D341Med (cell line): ENCODE measurements around the gene PRIM2.
A peak's percentile ranks its signal among the peaks of the same experiment; 100 is the strongest.
"Not testable (repeated sequence)": the region's sequence is repeated elsewhere in the genome, so short reads cannot be mapped to it uniquely, and the experiment has no call there.

Source experiments
- DNase-seq: peaks from one replicate; pipeline ENCODE4 v3.0.0; 2012; ENCODE audit warnings: low spot score

The PRIM2 gene, protein sequence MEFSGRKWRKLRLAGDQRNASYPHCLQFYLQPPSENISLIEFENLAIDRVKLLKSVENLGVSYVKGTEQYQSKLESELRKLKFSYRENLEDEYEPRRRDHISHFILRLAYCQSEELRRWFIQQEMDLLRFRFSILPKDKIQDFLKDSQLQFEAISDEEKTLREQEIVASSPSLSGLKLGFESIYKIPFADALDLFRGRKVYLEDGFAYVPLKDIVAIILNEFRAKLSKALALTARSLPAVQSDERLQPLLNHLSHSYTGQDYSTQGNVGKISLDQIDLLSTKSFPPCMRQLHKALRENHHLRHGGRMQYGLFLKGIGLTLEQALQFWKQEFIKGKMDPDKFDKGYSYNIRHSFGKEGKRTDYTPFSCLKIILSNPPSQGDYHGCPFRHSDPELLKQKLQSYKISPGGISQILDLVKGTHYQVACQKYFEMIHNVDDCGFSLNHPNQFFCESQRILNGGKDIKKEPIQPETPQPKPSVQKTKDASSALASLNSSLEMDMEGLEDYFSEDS

DNA sequence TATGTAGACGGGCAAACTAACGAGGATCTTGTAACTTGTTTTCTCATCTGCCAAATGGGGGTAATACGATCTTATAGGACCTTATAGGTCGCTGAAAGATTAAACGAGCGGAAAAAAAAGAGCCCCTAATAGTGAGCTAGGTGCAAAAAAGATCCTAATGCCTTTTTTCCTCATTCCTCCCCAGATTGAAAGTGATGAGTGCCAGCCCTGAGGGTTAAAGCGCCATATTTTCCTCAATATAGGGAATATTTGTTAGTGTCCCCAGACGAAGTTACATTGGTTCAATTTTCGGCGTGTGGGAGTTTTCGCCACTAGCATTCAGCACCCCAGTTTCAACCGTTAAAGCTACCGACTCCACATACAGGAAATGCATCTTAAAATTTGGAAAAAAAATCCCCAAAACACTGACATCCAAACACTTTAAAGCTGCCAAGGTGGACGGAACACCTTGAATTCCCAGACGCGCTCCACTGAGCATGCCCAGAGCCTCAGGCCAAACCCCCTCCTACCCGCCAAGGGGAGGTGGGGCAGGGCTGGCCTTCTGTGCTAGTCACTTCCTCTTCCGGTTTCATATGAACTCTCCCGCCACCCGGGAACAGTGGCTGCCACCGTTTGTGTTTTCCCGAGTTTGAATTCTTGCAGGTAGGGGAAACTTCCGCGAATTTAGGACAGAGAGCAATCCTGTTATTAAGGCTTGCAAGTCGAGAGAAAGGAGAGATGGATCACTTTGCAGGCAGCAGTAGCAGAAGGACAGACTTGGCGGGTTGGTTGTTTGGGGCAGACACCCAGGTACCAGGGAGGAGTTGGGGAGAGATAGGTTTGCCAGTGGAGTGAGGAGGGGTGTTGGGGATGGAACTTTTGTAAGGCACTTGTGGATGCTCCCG is at the start of gene PRIM2:
Gene PRIM2, plus strand, starts transcription at position 571 of the 884 bp plus-strand sequence. CDS start 816 bp downstream, outside the sequence.
- DNase-seq: peak; percentile 94

DNA sequence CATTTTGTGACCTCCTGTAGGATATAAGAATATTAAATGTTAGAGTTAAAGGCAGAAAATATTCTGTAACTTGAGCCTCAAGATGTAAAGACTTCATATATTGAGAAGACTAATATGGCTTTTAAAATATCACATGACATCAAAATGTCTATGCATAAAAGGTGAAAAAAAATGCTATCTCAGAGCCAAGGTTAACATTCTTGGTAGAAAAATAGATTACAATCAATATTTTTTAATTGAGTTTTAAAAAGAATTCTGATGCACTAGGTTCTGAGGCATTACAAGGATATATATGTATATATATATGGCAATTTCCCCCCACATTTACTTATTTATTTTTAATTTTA is 49.2 kb upstream of the PRIM2 start:
- DNase-seq: no peak

DNA sequence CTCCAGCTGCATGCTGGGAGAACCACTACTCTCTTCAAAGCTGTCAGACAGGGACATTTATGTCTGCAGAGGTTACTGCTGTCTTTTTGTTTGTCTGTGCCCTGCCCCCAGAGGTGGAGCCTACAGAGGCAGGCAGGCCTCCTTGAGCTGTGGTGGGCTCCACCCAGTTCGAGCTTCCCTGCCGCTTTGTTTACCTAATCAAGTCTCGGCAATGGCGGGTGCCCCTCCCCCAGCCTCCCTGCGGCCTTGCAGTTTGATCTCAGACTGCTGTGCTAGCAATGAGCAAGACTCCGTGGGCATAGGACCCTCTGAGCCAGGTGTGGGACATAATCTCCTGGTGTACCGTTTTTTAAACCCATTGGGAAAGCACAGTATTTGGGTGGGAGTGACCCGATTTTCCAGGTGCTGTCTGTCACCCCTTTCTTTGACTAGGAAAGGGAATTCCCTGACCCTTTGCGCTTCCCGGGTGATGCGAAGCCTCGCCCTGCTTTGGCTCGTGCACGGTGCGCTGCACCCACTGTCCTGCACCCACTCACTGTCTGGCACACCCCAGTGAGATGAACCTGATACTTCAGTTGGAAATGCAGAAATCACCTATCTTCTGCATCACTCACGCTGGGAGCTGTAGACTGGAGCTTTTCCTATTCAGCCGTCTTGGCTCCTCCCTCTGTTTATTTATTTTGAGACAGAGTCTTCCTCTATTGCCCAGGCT is 43.2 kb upstream of the PRIM2 start:
- DNase-seq: not testable (repeated sequence)

DNA sequence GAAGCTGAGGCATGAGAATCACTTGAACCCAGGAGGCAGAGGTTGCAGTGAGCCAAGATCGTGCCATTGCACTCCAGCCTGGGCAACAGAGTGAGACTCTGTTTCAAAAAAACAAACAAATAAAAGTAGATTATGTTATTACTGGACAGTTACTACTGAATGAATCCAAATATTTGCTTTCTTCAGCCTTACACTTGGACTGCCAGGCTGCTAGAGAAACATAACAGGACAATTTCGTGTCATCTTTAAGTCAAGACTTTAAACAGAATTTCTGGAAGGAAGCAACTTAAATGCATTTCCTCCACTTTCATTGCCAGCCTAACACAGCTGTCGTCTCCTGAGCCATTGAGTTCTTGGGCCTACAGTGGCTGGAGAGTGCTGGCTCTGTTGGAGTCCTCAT is 42.0 kb upstream of the PRIM2 start:
- no peak for DNase-seq

DNA sequence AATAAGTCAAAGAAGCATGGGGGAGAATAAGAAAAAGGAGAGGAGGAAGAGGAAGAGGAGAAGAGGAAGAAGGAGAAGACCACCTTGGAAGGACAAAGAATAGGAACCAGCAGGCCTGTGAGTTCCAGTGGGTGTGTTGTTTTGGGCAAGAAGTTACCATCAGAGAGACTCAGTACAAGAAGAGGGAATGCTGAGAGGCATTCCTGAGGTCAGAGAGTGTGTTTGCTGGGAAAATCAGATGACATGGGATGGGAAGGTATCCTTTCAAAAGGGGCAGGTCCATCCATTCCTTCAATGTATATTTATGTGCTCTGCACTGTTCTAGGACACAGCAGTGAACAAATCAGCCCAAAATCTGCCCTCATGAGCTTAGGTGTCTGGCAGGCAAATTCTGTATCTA is 40.5 kb upstream of the PRIM2 start:
- DNase-seq: no peak

DNA sequence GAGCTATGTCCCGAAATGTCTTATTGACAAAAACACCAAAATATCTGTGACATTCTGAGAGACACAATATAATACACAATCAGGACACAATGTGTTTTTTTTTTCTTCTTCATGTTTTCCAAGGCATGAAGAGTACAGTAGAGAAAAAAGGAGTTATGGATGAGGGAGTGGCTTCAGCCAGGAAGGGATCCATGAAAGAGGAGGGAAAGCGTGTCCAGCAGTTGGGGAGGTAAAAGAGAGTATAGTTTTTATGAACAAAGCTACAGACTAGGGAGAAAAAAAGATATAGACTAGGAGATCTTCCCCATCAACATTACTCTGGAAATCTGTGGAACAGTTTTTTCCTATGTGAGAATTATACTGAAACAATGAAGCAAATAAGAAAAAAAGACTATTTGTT is 38.9 kb upstream of the PRIM2 start:
- no peak for DNase-seq

DNA sequence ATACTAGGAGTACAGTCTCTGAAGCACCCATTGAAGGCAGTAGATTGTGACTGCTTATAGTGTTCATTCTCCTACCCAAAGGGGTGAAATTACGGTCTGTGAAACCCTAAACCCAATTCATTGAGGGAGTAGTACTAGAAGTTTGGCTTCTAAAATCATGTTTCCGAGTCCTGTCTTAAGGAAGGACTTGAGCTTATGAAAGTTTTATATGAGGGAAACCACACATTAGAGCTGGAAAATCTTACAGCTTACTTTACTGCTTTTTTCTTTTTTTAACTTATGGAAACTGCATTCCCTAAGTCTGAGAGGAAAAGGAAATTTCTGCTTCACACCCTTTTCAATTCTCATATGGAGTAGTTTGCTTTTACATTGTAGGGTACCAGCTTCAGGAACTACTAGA is 38.4 kb upstream of the PRIM2 start:
- no peak for DNase-seq

DNA sequence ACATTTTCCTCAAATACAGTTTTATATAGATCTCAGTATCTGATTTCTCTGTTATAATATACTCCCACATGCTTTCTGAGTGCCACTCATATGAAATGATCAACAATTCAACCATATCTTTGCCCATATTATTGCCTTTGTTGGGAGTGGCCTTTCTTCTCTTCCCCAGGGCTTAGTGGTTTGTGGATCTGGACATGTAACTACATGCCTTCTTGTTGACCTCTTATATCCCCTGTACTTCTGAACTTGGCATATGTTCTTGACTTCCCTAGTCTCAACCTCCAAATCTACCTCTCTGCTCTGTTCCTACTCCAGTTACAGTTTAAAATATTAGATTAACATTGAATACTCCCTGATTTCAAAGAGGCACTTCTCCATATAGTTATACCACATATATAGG is 34.3 kb upstream of the PRIM2 start:
- no peak for DNase-seq

DNA sequence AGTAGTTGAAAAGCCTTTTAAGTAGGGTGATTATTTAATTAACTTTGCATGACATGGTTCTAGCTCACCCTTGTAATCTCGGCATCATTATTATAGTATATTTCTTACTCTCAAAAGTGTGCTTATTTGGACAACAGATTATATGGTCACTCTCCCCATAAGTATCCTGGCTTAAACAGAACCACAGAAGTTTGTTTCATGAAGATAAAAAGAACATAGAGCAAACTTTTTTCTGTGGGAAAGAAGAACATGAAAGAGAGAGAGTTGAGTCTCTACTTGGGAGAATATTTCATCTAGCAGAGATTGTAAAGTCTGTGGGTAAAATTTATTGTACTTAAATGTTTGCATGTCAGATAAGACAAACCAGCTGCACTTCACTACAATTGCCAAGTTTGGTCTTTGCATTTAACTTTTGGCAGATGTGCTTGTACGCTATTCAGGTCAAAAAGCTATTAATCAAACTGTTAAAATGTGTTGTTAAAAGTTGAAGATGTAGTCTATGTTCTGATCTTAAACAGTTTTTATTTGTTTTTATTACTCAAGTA is 33.4 kb upstream of the PRIM2 start:
- DNase-seq: no peak

DNA sequence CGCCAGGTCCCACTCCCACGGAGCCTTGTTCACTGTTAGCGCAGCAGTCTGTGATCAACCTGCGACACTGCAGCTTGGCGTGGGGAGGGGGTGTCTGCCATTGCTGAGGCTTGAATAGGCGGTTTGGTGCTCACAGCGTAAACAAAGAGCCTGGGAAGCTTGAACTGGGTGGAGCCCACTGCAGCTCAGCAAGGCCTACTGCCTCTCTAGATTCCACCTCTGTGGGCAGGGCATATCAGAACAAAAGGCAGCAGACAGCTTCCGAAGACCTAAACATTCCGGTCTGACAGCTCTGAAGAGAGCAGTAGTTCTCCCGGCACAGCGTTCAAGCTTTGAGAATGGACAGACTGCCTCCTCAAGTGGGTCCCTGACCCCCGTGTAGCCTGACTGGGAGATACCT is 29.3 kb upstream of the PRIM2 start:
- DNase-seq: not testable (repeated sequence)

DNA sequence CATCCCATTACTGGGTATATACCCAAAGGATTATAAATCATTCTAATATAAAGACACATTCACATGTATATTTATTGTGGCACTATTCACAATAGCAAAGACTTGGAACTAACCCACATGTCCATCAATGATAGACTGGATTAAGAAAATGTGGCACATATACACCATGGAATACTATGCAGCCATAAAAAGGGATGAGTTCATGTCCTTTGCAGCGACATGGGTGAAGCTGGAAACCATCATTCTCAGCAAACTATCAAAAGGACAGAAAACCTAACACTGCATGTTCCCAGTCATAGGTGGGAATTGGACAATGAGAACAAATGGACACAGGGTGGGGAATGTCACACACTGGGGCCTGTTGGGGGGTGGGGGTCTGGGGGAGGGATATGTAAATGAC is 24.0 kb upstream of the PRIM2 start:
- DNase-seq: not testable (repeated sequence)

DNA sequence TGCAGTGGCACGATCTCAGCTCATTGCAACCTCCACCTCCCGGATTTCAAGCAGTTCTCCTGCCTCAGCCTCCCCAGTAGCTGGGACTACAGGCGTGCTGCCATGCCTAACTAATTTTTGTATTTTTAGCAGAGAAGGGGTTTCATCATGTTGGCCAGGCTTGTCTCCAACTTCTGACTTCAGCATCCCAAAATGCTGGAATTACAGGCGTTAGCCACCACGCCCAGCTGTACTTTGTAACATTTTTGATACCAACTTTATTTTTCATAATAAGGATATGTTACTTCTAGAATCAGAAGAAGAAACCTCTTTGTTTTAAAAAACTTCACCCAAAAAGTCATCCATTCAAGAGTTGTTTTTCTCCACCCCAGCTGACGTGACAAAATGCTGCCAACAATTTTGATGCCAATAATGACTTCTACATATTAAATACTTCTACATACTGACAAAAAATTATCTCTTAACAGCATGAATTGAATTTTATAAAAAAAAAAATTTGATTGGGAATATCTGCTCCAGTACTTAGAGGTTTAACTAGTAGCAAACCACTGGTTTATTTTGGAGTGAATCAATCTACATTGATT is 22.5 kb upstream of the PRIM2 start:
- no peak for DNase-seq

DNA sequence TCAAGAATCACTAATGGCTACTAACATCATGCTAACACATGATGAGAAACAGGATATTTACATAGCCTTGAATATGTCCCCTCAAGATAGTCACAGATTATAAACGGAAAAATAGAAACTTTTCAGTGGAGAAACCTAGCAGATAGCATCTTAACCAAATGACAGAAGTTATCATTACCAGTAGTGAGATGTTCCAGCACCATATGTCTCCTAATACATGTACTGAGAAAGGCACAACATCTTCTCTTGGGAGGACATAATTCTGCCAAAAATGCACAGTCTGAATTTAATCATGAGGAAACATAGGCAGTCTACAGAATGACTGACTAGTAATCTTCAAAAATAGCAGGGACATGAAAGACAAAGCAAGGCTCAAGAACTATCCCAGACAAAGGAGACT is 19.9 kb upstream of the PRIM2 start:
- no peak for DNase-seq

DNA sequence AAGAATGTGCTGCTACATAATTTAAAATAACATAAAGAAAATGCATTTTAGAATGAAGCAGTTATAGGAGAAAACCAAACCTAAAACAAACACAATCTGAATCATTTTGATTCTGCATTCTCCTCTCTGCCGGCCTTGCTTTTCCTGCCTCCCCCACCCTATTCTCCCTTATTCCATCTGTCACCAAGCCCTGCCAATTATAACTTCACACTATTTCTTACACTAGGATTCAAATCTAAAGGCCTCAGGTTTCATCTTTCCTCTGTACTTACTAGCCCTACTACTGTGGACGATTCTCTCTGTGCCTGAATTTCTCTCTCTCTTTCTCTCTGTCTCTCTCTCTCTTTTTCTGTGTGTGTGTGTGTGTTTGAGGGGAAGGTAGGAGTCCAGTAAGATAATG is 18.7 kb upstream of the PRIM2 start:
- DNase-seq: no peak

DNA sequence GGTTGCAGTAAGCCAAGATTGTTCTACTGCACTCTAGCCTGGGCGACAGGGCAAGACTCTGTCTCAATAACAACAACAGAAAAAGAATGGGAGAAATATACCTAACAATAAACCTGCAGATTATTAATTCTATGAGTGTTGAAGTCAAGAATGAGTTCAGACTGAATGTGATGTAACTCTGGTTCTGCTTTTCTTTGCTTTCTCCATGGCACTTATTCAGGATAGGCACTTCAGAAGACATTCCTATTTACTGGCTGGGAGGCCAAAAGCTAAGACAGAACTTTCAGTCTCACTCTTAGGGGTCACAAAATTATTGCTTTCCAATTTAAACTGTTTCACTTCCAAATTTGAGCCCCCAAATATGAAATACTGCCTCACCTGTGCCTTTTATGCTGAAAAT is 15.7 kb upstream of the PRIM2 start:
- DNase-seq: no peak

DNA sequence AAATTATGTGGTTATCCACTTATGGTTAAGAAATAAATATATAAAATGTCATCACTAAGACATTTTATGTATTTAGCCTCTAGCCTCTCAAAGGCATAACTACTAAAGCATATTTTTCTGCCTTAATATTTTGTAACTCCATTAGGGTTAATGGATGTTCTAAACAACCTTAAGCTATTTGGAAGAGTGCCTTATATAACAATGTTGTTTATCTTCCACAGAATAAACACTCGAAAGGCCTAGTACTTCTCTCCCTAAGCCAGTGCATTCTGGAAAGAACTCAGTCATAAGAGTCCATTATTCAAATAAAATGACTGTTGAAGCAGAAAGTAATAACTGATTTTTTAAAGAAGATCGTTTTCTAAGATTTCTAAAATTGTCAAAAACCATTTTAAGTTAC is 15.0 kb upstream of the PRIM2 start:
- DNase-seq: no peak

DNA sequence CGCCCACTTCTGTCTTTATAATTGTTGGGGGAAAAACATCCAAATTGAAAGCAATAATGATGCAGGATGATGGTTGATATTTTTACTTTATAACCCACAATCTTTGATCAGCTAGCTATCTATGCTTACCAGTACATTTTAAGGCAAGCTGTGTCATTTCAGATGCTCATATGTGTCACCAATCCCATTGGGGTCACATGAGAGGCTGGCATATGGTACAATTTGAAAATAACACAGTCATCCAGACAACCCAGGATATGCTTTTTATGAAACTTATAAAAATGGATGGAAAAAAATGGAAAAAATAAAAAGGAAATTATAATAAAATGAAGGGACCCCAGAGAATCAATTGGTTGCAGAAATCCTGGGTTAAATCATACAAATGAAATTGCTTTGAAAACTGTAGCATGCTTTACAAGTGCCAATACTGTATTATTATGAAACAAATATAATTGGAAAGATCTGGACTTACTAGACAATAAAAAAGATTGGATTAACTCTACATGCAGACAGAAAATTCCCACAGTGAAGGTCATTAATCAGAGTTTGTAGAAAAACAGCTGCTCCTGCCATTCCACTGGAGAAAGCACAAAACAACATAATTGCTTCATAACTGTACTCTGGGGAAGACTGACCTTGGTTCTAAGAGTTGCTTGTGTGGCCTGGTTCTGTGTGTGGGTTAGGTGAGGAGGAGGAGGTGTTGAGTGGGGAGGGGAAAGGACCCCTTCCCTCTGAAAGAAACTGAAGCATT is 13.3 kb upstream of the PRIM2 start:
- DNase-seq: no peak

DNA sequence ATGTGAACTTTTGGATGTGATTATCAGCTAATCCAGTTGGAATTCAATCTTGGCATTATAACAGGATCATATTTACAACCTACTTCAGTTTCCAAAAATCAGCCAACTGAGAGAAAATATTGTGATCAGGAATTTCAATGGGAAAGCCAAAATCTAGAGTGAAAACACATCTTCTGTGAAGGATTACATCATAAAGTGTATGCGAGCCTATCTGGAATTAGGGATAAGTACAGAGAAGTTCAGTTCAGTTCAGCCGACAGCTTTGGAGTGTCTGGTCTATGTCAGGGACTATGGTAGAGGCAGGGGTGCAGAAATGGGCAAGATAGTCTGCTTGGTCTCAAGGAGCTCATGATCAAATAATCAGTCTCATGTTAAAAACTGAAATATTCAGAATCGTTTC is 12.3 kb upstream of the PRIM2 start:
- DNase-seq: no peak

DNA sequence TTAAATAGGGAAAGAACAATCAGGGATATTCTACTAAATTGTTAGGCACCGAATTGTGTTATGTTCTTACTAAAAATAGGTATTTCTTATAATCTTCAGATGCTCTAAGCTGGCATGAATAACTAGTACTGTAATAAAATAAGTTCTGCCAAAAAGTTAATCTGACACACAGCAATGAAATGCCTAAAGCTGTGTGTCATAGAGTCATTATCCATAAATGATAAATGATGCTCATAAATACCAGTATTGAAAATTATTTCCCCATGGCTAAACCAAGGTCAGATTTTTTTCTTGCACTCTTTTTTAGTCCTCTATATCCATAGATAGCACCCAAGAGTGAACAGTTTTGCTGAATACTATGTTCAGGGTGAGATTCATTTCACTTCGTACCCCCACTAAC is 11.7 kb upstream of the PRIM2 start:
- DNase-seq: no peak

DNA sequence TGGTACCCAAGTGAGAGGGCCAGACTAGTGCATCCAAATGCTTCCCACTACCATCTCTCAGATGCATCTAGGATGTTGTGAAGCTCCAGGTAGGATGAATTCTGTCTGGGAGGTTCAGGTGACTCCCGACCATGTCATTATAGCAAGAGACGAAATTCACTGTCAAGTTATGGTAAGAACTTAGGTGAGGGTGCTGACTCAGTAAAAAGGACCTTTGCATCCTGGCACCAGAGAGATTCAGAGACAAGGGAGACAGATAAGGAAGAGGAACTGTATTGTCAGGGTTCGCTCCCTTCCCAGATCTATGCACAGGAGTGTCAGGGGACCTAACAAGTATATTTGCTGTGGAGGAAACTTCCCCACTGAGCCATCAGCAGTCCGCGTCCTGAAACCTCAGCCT is 11.2 kb upstream of the PRIM2 start:
- no peak for DNase-seq

DNA sequence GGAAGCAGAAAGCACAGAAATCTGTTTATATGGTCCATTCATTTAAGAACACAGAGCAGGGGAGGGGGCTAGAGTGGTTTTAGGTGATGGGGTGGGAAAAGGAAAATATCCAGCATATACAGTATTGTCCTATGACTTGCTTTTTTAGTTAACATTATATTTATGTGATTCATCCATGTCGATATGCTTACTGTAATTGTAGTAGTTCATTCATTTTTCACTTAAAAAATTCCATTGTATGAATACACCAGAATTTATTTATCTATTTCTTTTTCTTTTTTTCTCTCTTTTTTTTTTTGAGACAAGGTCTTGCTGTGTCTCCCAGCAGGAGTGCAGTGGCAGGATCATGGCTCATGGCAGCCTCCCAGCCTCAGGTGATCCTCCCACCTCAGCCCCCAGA is 9.6 kb upstream of the PRIM2 start:
- DNase-seq: no peak
